HCT116 (cell line): ENCODE results near the gene IRF3. TPM values are rescaled to one million over a fixed set of nuclear protein-coding genes. Genes with fewer than 3 reads are reported as not detected.
A peak's percentile ranks its signal among the peaks of the same experiment; 100 is the strongest.

Experiments
- ATAC-seq: fragments of 200-7000 bp; cut with Tn5 transposase; 2 replicates; pipeline ENCODE4 v1.9.1; 2020; ENCODE audit warnings: mild to moderate bottlenecking, moderate library complexity
- BruUV-seq: library from RNA; stranded (reverse); fragments of 400-500 nt; replicated peaks from 2 replicates; lab custom pipeline; 2021; lab: Mats Ljungman, UMichigan
- CTCF ChIA-PET: fragments of 300-600 bp; sonication (Branson Sonifier 250); formaldehyde crosslinking; loops from one replicate; lab custom pipeline; 2021; ENCODE audit warnings: antibody characterized with exemption; lab: Charles Lee
- POLR2A ChIA-PET: fragments of 300-600, 350-600 bp; sonication (Branson Sonifier 250); formaldehyde crosslinking; loops from one replicate; lab custom pipeline; 2021; ENCODE audit warnings: antibody characterized with exemption; lab: Charles Lee
- RAD21 ChIA-PET, 2 experiments: fragments of 300-600 bp; sonication (Branson Sonifier 250); formaldehyde crosslinking; loops; one replicate each; lab custom pipeline; 2023; ENCODE audit warnings: low total read pairs in 2 of 2; ENCODE audit not compliant: uncharacterized antibody in 2 of 2, unreplicated experiment in 2 of 2, low non-redundant PET in 1 of 2; lab: Charles Lee
- DNase-seq: peaks from one replicate; pipeline ENCODE4 v3.0.0-alpha.2; 2010; ENCODE audit warnings: low read depth, low spot score
- H2AFZ ChIP-seq: fragments of 200-600 bp; shearing (Covaris generic), sonication (generic); 2 replicates; pipeline ENCODE4 v1.6.1; 2017; ENCODE audit warnings: low read depth, mixed run types, mixed read lengths, antibody characterized with exemption, low read length; ENCODE audit not compliant: poor library complexity, severe bottlenecking
- H3K27ac ChIP-seq: 2 replicates; pipeline ENCODE4 v1.5.1; 2012; ENCODE audit warnings: low read depth, low read length
- H3K27me3 ChIP-seq: fragments of 200-600 bp; sonication (generic); 2 replicates; pipeline ENCODE4 v1.6.1; 2016; ENCODE audit warnings: mixed run types, low read length, mixed read lengths; ENCODE audit not compliant: insufficient read depth
- H3K36me3 ChIP-seq, 2 experiments: fragments of 200-500 bp in 1 of 2; fragments of 200-600 bp in 1 of 2; sonication (Bioruptor generic) in 1 of 2; sonication (generic) in 1 of 2; 2 replicates each; pipeline versions ENCODE4 v1.5.1 to v1.6.1; 2014 to 2016; ENCODE audit warnings: low read length in 2 of 2, inconsistent platforms in 1 of 2, mixed read lengths in 1 of 2, mixed run types in 1 of 2; ENCODE audit not compliant: insufficient read depth in 2 of 2, control insufficient read depth in 1 of 2
- H3K4me1 ChIP-seq, 2 experiments: fragments of 200-600 bp in 1 of 2; sonication (generic) in 1 of 2; 2 replicates each; pipeline versions ENCODE4 v1.5.1 to v1.6.1; 2012 to 2017; ENCODE audit warnings: low read length in 2 of 2, inconsistent platforms in 1 of 2, mild to moderate bottlenecking in 1 of 2, mixed read lengths in 1 of 2, mixed run types in 1 of 2, moderate library complexity in 1 of 2; ENCODE audit not compliant: insufficient read depth in 2 of 2, control insufficient read depth in 1 of 2
- H3K4me2 ChIP-seq: fragments of 200-600 bp; sonication (generic); 2 replicates; pipeline ENCODE4 v1.6.1; 2017; ENCODE audit warnings: mixed run types, low read length, mixed read lengths
- H3K4me3 ChIP-seq, 2 experiments: fragments of 200-600 bp in 1 of 2; sonication (generic) in 1 of 2; replicated peaks in 1 of 2; 2 replicates each; pipeline ENCODE4 v1.5.1; 2011 to 2016; ENCODE audit warnings: low read length in 2 of 2, control low read depth in 1 of 2, low read depth in 1 of 2, mild to moderate bottlenecking in 1 of 2, mixed read lengths in 1 of 2, mixed run types in 1 of 2
- H3K79me2 ChIP-seq: fragments of 200-600 bp; sonication (generic); 2 replicates; pipeline ENCODE4 v1.6.1; 2017; ENCODE audit warnings: mild to moderate bottlenecking, mixed run types, low read length, moderate library complexity, mixed read lengths; ENCODE audit not compliant: insufficient read depth
- H3K9ac ChIP-seq: fragments of 200-600 bp; sonication (generic); 2 replicates; pipeline ENCODE4 v1.6.1; 2016; ENCODE audit warnings: low read length, mixed read lengths
- H3K9me2 ChIP-seq: fragments of 200-600 bp; sonication (generic), shearing (Covaris generic); 2 replicates; pipeline ENCODE4 v1.6.1; 2017; ENCODE audit warnings: mixed run types, mild to moderate bottlenecking, moderate library complexity; ENCODE audit not compliant: insufficient read depth
- H3K9me3 ChIP-seq, 2 experiments: fragments of 200-500 bp in 1 of 2; fragments of 200-600 bp in 1 of 2; sonication (Bioruptor generic) in 1 of 2; sonication (generic) in 1 of 2; 2 replicates each; pipeline ENCODE4 v1.6.1; 2014 to 2017; ENCODE audit warnings: low read length in 2 of 2, mixed read lengths in 2 of 2, inconsistent platforms in 1 of 2, low read depth in 1 of 2, mild to moderate bottlenecking in 1 of 2, mixed run types in 1 of 2, moderate library complexity in 1 of 2; ENCODE audit not compliant: control insufficient read depth in 1 of 2, insufficient read depth in 1 of 2
- H4K20me1 ChIP-seq: fragments of 200-600 bp; sonication (generic), shearing (Covaris generic); 2 replicates; pipeline ENCODE4 v1.6.1; 2017; ENCODE audit warnings: mixed run types, mild to moderate bottlenecking, moderate library complexity; ENCODE audit not compliant: insufficient read depth
- ATF3 ChIP-seq: IDR thresholded peaks from 2 replicates; pipeline ENCODE4 v1.6.1; 2012
- EGR1 ChIP-seq: IDR thresholded peaks from 2 replicates; pipeline ENCODE4 v1.6.1; 2012; ENCODE audit warnings: low read depth
- ELF1 ChIP-seq: IDR thresholded peaks from 2 replicates; pipeline ENCODE4 v1.6.1; 2012; ENCODE audit warnings: low read depth, borderline replicate concordance
- EZH2phosphoT487 ChIP-seq: fragments of 200-600 bp; IDR thresholded peaks from 2 replicates; pipeline ENCODE4 v1.6.1; 2018; ENCODE audit warnings: antibody characterized with exemption, borderline replicate concordance
- JUND ChIP-seq: IDR thresholded peaks from 2 replicates; pipeline ENCODE4 v1.6.1; 2012
- MAX ChIP-seq: IDR thresholded peaks from 2 replicates; pipeline ENCODE4 v1.6.1; 2012
- RAD21 ChIP-seq: IDR thresholded peaks from 2 replicates; pipeline ENCODE4 v1.6.1; 2012; ENCODE audit warnings: low read depth, mild to moderate bottlenecking
- SP1 ChIP-seq: IDR thresholded peaks from 2 replicates; pipeline ENCODE4 v1.6.1; 2012; ENCODE audit warnings: low read depth
- SRF ChIP-seq: IDR thresholded peaks from 2 replicates; pipeline ENCODE4 v1.6.1; 2012; ENCODE audit warnings: low read depth
- ZBTB33 ChIP-seq: IDR thresholded peaks from 2 replicates; pipeline ENCODE4 v1.6.1; 2011; ENCODE audit warnings: mild to moderate bottlenecking, low read length, moderate library complexity; ENCODE audit not compliant: insufficient replicate concordance; ENCODE audit errors: extremely low read depth
- intact Hi-C: fragments of 100-400 bp; cut with micrococcal nuclease; formaldehyde crosslinking; loops from 2 replicates; pipeline ENCODE4 v1.10.0; 2022
- total RNA-seq: library from RNA; stranded (reverse); gene quantifications from one replicate; pipeline ENCODE4 v1.2.1, GENCODE V29; 2021; ENCODE audit not compliant: unreplicated experiment

Gene IRF3
- total RNA-seq, 1 experiment from 2014 or later, result 129 TPM

- TF ChIP-seq ATF3, result no peak
- peak; percentile 54; the same call in 1 of the 2 replicates for TF ChIP-seq EGR1
- no peak for TF ChIP-seq RAD21
- TF ChIP-seq EZH2phosphoT487, result no peak
These were observed 11.7 kb upstream of the IRF3 start, which contains the start of gene PRMT1 (continued) for GRCh38 chr19:49677231-49677900.

DNA sequence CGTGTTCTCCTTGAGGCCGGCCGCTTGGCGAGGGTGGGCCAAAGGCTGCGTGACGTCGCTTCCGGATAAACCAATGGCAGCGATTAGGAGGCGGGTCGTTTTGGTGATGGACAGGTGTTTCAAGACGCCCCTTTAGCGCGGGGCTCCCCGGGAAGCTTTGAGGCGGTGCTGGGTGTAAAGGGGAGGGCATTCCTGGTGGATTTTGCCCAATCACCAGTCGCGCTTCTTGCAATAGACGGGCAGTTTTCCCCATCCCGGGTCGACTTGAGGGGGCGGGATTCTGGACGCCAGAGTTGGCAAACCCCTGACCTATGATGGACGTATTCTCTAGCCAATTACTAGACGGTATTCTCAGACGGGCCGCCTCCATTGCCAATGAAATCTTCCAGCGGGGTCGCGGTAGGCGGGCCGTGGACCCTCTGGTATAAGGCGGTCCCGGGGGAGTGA, 11.2 kb upstream of the IRF3 start:
- TF ChIP-seq SP1 (peak; percentile 97), JUND (no peak), ZBTB33 (peak; percentile 17), ELF1 (no peak), EGR1 (0 out of 2 replicates have a peak, but pooled peaks have one; percentile 72), MAX (no peak), SRF (no peak; the same call in 1 of the 2 replicates)
- ChIA-PET CTCF (interaction anchor here (0.9 to 3.4 kb wide), 8 partner anchors 10 to 130 kb away, joined by 3 to 19 read pairs (median 3); partner anchors contain the start of genes BCL2L12, IRF3, NOSIP and PRR12), POLR2A (interaction anchor here (0.8 to 4.3 kb wide), 21 partner anchors 12 to 683 kb away, joined by 3 to 92 read pairs (median 5); partner anchors contain the start of genes ALDH16A1, AP2A1, ATF5 and BCL2L12), RAD21 (interaction anchor here in 1 of 2 experiments (0.5 to 1.3 kb wide), 2 partner anchors 36 to 683 kb away, joined by 5 to 6 read pairs; partner anchors contain the start of genes RRAS and RUVBL2)
- Histone ChIP-seq H3K4me2 (peak overlapping the region; percentile 69), H3K9me2 (no peaks in the 10 kb centered on the region), H3K36me3 (peaks cover 5 to 12% of the 10 kb centered on the region in 2 experiments; a peak in 3 of 4 replicates), H2AFZ (no peak overlapping the region), H3K4me1 (peaks cover 31 to 49% of the 10 kb centered on the region in 2 experiments), H3K4me3 (peak overlapping the region; percentile 93 to 99), H3K27ac (peak overlapping the region; percentile 99), H3K79me2 (peaks cover 47% of the 10 kb centered on the region), H3K9ac (peak overlapping the region; percentile 100), H3K9me3 (no peaks in the 10 kb centered on the region), H4K20me1 (peaks cover 22% of the 10 kb centered on the region; the same call in 1 of the 2 replicates), H3K27me3 (no peaks in the 10 kb centered on the region)
- BruUV-seq, result no TSS peak
- intact Hi-C loops, result loop anchor here (1.0 to 5.0 kb wide), 5 partner anchors 37 to 174 kb away; partner anchors contain the start of genes PRR12 and RRAS
- DNase-seq (peak; percentile 100), ATAC-seq (peak; percentile 71)
